ENCODE data around the gene GFOD2. TPM values are rescaled to one million over a fixed set of nuclear protein-coding genes. Genes with fewer than 3 reads are reported as not detected.

GFOD2 gene
- total and polyA plus RNA-seq, 2 of the 13 experiments (the other 11 are each of a cell fraction or from before 2014, with no cell fraction given): 11.1 to 17.2 TPM

DNA sequence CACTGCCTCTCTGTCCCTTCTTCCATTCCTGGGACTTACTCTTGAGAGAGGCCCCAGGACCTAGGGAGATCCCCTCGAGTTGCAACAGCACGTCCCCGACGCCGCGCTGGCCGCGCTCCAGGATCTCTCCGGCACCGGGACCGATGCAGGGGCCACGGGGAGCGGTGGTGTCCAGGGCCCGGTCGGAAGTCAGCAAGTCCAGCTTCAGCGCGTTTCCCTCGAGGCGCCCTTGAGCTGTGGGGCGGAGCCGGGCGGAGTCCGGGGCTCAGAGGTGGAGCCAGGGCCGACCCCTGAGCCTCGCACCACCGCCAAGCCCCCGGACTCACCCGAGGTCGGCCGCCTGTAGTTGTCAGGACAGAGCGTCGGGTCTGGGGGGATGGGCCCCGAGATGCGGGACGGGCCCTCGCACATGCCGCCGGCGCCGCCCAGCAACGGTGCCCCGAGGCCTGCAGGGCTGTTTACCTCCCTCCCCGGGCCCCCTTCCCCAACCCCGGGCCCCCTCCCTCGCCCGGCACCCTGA is 53.0 kb downstream of the GFOD2 start (continued):
- TF ChIP-seq, protein P1, sequence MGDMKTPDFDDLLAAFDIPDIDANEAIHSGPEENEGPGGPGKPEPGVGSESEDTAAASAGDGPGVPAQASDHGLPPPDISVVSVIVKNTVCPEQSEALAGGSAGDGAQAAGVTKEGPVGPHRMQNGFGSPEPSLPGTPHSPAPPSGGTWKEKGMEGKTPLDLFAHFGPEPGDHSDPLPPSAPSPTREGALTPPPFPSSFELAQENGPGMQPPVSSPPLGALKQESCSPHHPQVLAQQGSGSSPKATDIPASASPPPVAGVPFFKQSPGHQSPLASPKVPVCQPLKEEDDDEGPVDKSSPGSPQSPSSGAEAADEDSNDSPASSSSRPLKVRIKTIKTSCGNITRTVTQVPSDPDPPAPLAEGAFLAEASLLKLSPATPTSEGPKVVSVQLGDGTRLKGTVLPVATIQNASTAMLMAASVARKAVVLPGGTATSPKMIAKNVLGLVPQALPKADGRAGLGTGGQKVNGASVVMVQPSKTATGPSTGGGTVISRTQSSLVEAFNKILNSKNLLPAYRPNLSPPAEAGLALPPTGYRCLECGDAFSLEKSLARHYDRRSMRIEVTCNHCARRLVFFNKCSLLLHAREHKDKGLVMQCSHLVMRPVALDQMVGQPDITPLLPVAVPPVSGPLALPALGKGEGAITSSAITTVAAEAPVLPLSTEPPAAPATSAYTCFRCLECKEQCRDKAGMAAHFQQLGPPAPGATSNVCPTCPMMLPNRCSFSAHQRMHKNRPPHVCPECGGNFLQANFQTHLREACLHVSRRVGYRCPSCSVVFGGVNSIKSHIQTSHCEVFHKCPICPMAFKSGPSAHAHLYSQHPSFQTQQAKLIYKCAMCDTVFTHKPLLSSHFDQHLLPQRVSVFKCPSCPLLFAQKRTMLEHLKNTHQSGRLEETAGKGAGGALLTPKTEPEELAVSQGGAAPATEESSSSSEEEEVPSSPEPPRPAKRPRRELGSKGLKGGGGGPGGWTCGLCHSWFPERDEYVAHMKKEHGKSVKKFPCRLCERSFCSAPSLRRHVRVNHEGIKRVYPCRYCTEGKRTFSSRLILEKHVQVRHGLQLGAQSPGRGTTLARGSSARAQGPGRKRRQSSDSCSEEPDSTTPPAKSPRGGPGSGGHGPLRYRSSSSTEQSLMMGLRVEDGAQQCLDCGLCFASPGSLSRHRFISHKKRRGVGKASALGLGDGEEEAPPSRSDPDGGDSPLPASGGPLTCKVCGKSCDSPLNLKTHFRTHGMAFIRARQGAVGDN (CRISPR knock-in tag; IDR thresholded peaks at IDR 0.05): peak; percentile 85
- no peak for TF ChIP-seq ZFP36L2 (CRISPR knock-in tag; IDR thresholded peaks at IDR 0.05)
- no peak; the same call in 2 of the 3 replicates for TF ChIP-seq MXI1 (IDR thresholded peaks at IDR 0.05; ENCODE audit: borderline replicate concordance, low read depth, low read length)
- TF ChIP-seq ZNF567 (CRISPR knock-in tag; IDR thresholded peaks at IDR 0.05; ENCODE audit: borderline replicate concordance): no peak
- TF ChIP-seq ZNF234 (CRISPR knock-in tag; conservative IDR thresholded peaks at IDR 0.05): no peak; the same call in 1 of the 2 replicates
- TF ChIP-seq TBL1XR1 (IDR thresholded peaks at IDR 0.05; ENCODE audit: borderline replicate concordance, low read length, partially characterized antibody): no peak
- TF ChIP-seq ZBTB21 (CRISPR knock-in tag; IDR thresholded peaks at IDR 0.05): no peak
- TF ChIP-seq GPBP1L1 (CRISPR knock-in tag; IDR thresholded peaks at IDR 0.05): no peak
- TF ChIP-seq TCF7L2 (IDR thresholded peaks at IDR 0.05; ENCODE audit: low read depth, low read length): no peak
- no peak for TF ChIP-seq ZNF256 (CRISPR knock-in tag; conservative IDR thresholded peaks at IDR 0.05)
- no peak for TF ChIP-seq ZNF660 (CRISPR knock-in tag; IDR thresholded peaks at IDR 0.05; ENCODE audit: borderline replicate concordance, low read depth)
- TF ChIP-seq ATAD3A (CRISPR knock-in tag; IDR thresholded peaks at IDR 0.05): no peak
- TF ChIP-seq, protein P2, sequence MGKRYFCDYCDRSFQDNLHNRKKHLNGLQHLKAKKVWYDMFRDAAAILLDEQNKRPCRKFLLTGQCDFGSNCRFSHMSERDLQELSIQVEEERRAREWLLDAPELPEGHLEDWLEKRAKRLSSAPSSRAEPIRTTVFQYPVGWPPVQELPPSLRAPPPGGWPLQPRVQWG (CRISPR knock-in tag; IDR thresholded peaks at IDR 0.05; ENCODE audit: borderline replicate concordance, low read depth): no peak
- no peak for TF ChIP-seq SSRP1 (CRISPR knock-in tag; IDR thresholded peaks at IDR 0.05)
- TF ChIP-seq ZNF616 (CRISPR knock-in tag; IDR thresholded peaks at IDR 0.05; ENCODE audit: low read depth): no peak
- no peak for TF ChIP-seq ZNF777 (CRISPR knock-in tag; IDR thresholded peaks at IDR 0.05)
- TF ChIP-seq HNF4G (IDR thresholded peaks at IDR 0.05; ENCODE audit: borderline replicate concordance, low read depth, low read length): peak; percentile 46; the same call in 1 of the 2 replicates
- TF ChIP-seq HNF4G (CRISPR knock-in tag; IDR thresholded peaks at IDR 0.05; ENCODE audit: borderline replicate concordance, low read depth): no peak
- no peak for TF ChIP-seq AGO2 (optimal IDR thresholded peaks at IDR 0.05; ENCODE audit: low read depth, low read length)
- no peak for TF ChIP-seq PRDM4 (CRISPR knock-in tag; IDR thresholded peaks at IDR 0.05; ENCODE audit: borderline replicate concordance)
- TF ChIP-seq ZNF33B (CRISPR knock-in tag; IDR thresholded peaks at IDR 0.05): no peak
- TF ChIP-seq ZNF510 (CRISPR knock-in tag; IDR thresholded peaks at IDR 0.05; ENCODE audit: low read depth): no peak
